Motor neuron (in vitro differentiated cells): ENCODE measurements around the gene ZNHIT1. TPM values are rescaled to one million over a fixed set of nuclear protein-coding genes. Genes with fewer than 3 reads are reported as not detected.

Experiments
- ATAC-seq, 8 experiments: fragments of 200-7000 bp; cut with Tn5 transposase; replicated peaks in 6 of 8; 2 replicates each; pipeline ENCODE4 v1.8.0; 2021; ENCODE audit warnings: mild to moderate bottlenecking in 8 of 8, moderate library complexity in 8 of 8
- H3K27ac ChIP-seq, 2 donors: fragments of 250-450 bp; sonication (Bioruptor Pico); 2 replicates each; pipeline ENCODE4 v1.9.0; 2021; ENCODE audit warnings: antibody characterized with exemption in 2 of 2, mild to moderate bottlenecking in 2 of 2, moderate library complexity in 1 of 2
- H3K4me1 ChIP-seq, 2 donors: fragments of 250-450 bp; sonication (Bioruptor Pico); replicated peaks in 1 of 2; 2 replicates each; pipeline ENCODE4 v1.6.1; 2021; ENCODE audit warnings: antibody characterized with exemption in 2 of 2, mild to moderate bottlenecking in 2 of 2, moderate library complexity in 1 of 2
- H3K4me3 ChIP-seq, 5 donors: fragments of 250-450 bp; sonication (Bioruptor Pico); 2 replicates each; pipeline ENCODE4 v1.9.0; 2021; ENCODE audit warnings: antibody characterized with exemption in 5 of 5, mild to moderate bottlenecking in 5 of 5, moderate library complexity in 4 of 5
- WGBS, 10 experiments: fragments of 450-650 bp; shearing (Covaris generic); methylation state at CpG; one replicate each; pipeline ENCODE4 v1.0.0; 2022; 5-methylcytosine and 5-hydroxymethylcytosine counted together
- in situ Hi-C, 9 experiments: fragments of 400-800 bp; cut with MboI; loops; one replicate each; pipeline ENCODE4 v1.15.0; 2021; ENCODE audit warnings: low sequenced_read_pairs in 9 of 9, low pct_unique_long_range_greater_than_20kb in 2 of 9; ENCODE audit not compliant: unreplicated experiment in 9 of 9
- total RNA-seq, 8 experiments: library from RNA; unstranded; fragments of 300-600 nt; gene quantifications; 2 replicates each; pipeline versions ENCODE4 v1.2.3 to v1.2.4, GENCODE V29; 2022

The ZNHIT1 gene
- total RNA-seq, 8 experiments from 2014 or later, result 73.6 to 132 (median 97.9) TPM

GRCh38 chr7:101210143-101210542 is 7.8 kb upstream of the ZNHIT1 start:
- ATAC-seq, result peak in 1 of 8 experiments; percentile 11
- Histone ChIP-seq H3K4me1 (no peaks in the 10 kb centered on the region), H3K4me3 (no peak overlapping the region), H3K27ac (no peak overlapping the region)
- in situ Hi-C loops, result no loop called here
- 80 to 100% (median 90%) methylated on average over 1 to 3 of the region's 19 CpGs; no CpG with 5 or more reads in 7 of the 10 experiments for WGBS, 10 experiments

GRCh38 chr7:101211501-101211900 is 6.5 kb upstream of the ZNHIT1 start:
- H3K4me1 ChIP-seq, result peaks cover 5 to 6% of the 10 kb centered on the region in 2 donors
- in situ Hi-C loops, result no loop called here
- no peak overlapping the region for H3K27ac ChIP-seq
- no peak for ATAC-seq
- H3K4me3 ChIP-seq, result no peak overlapping the region
- WGBS, 10 experiments, result 100% methylated on average over 1 of the region's 24 CpGs; no CpG with 5 or more reads in 9 of the 10 experiments

GRCh38 chr7:101212014-101212413 is 6.0 kb upstream of the ZNHIT1 start:
- in situ Hi-C loops, result no loop called here
- WGBS, 10 experiments, result no CpG with 5 or more reads among the region's 8 CpGs
- H3K27ac ChIP-seq, result no peak overlapping the region
- H3K4me1 ChIP-seq, result peaks cover 5 to 9% of the 10 kb centered on the region in 2 donors
- ATAC-seq, result no peak
- no peak overlapping the region for H3K4me3 ChIP-seq

GRCh38 chr7:101216001-101216859 is 1.7 kb upstream of the ZNHIT1 start:
- Histone ChIP-seq H3K4me3 (peak overlapping the region; percentile 53 to 81 (median 58)), H3K27ac (peak overlapping the region in 1 of 2 donors; percentile 85), H3K4me1 (peaks cover 12 to 15% of the 10 kb centered on the region in 2 donors)
- 20 to 100% (median 60%) methylated on average over 1 to 9 of the region's 31 CpGs; no CpG with 5 or more reads in 2 of the 10 experiments for WGBS, 10 experiments
- in situ Hi-C loops, result no loop called here
- ATAC-seq, result peak in 3 of 8 experiments; percentile 1 to 5 (median 3)

- H3K27ac ChIP-seq, result peak overlapping the region; percentile 79 to 85
- WGBS, 10 experiments, result 0 to 2% methylated on average over 6 to 9 of the region's 34 CpGs; no CpG with 5 or more reads in 8 of the 10 experiments
- peak overlapping the region; percentile 53 to 81 (median 58) for H3K4me3 ChIP-seq
- H3K4me1 ChIP-seq, result peaks cover 12 to 15% of the 10 kb centered on the region in 2 donors
- in situ Hi-C loops, result no loop called here
- peak in 4 of 8 experiments; percentile 8 to 27 (median 21) for ATAC-seq
Observed at GRCh38 chr7:101216860-101217387, 1.0 kb upstream of the ZNHIT1 start.

- peak in 3 of 8 experiments; percentile 1 to 8 (median 4) for ATAC-seq
- 0 to 40% (median 7%) methylated on average over 1 to 21 of the region's 26 CpGs for WGBS, 10 experiments
- H3K27ac ChIP-seq, result peak overlapping the region in 1 of 2 donors; percentile 38
- H3K4me3 ChIP-seq, result peak overlapping the region; percentile 53 to 81 (median 58)
- H3K4me1 ChIP-seq, result peaks cover 12 to 15% of the 10 kb centered on the region in 2 donors
- in situ Hi-C loops, result no loop called here
Observed at GRCh38 chr7:101218236-101219125, 516 bp downstream of the ZNHIT1 start.

- Histone ChIP-seq H3K4me1 (peaks cover 12 to 15% of the 10 kb centered on the region in 2 donors), H3K27ac (no peak overlapping the region), H3K4me3 (no peak overlapping the region)
- ATAC-seq, result no peak
- in situ Hi-C loops, result no loop called here
- 71 to 96% (median 90%) methylated on average over 2 to 5 of the region's 5 CpGs; no CpG with 5 or more reads in 5 of the 10 experiments for WGBS, 10 experiments
Observed at GRCh38 chr7:101220295-101220694, 2.3 kb downstream of the ZNHIT1 start.

- in situ Hi-C loops, result no loop called here
- peaks cover 6 to 7% of the 10 kb centered on the region in 2 donors for H3K4me1 ChIP-seq
- WGBS, 10 experiments, result 62 to 97% (median 90%) methylated on average over 4 to 7 of the region's 27 CpGs; no CpG with 5 or more reads in 7 of the 10 experiments
- ATAC-seq, result no peak
- no peak overlapping the region for H3K27ac ChIP-seq
- no peak overlapping the region for H3K4me3 ChIP-seq
Observed at GRCh38 chr7:101222275-101222830, 4.4 kb downstream of the ZNHIT1 start.

GRCh38 chr7:101223528-101223927 is 5.6 kb downstream of the ZNHIT1 start:
- WGBS, 10 experiments, result no CpG with 5 or more reads among the region's 15 CpGs
- H3K4me1 ChIP-seq, result peaks cover 6 to 7% of the 10 kb centered on the region in 2 donors
- no peak for ATAC-seq
- H3K27ac ChIP-seq, result no peak overlapping the region
- in situ Hi-C loops, result no loop called here
- no peak overlapping the region for H3K4me3 ChIP-seq

- Histone ChIP-seq H3K4me3 (no peak overlapping the region), H3K27ac (no peak overlapping the region), H3K4me1 (no peaks in the 10 kb centered on the region)
- in situ Hi-C loops, result no loop called here
- 100% methylated on average over 1 to 4 of the region's 6 CpGs; no CpG with 5 or more reads in 8 of the 10 experiments for whole genome bisulfite sequencing, 10 experiments
- no peak for ATAC-seq
Observed at GRCh38 chr7:101225650-101226049, 7.7 kb downstream of the ZNHIT1 start.

- in situ Hi-C loops, result no loop called here
- Histone ChIP-seq H3K27ac (no peak overlapping the region), H3K4me3 (no peak overlapping the region), H3K4me1 (no peaks in the 10 kb centered on the region)
- no peak for ATAC-seq
- 19 to 100% (median 67%) methylated on average over 1 to 7 of the region's 9 CpGs; no CpG with 5 or more reads in 3 of the 10 experiments for WGBS, 10 experiments
Observed at GRCh38 chr7:101226721-101227120, 8.8 kb downstream of the ZNHIT1 start.

GRCh38 chr7:101231644-101232043 is 13.7 kb downstream of the ZNHIT1 start:
- in situ Hi-C loops, result no loop called here
- ATAC-seq, result peak in 3 of 8 experiments; percentile 2 to 9 (median 5)
- Histone ChIP-seq H3K4me3 (no peak overlapping the region), H3K27ac (no peak overlapping the region), H3K4me1 (peaks cover 0 to 3% of the 10 kb centered on the region in 2 donors)
- WGBS, 10 experiments, result 71 to 92% (median 76%) methylated on average over 1 to 5 of the region's 7 CpGs; no CpG with 5 or more reads in 6 of the 10 experiments
